RPMI8226 (cell line): ENCODE measurements around the gene ACTN4.
"Not testable (repeated sequence)": the region's sequence is repeated elsewhere in the genome, so short reads cannot be mapped to it uniquely, and the experiment has no call there.

Source experiments
- DNase-seq: peaks from one replicate; pipeline ENCODE4 v3.0.0-alpha.2; 2015

ACTN4 gene

DNA sequence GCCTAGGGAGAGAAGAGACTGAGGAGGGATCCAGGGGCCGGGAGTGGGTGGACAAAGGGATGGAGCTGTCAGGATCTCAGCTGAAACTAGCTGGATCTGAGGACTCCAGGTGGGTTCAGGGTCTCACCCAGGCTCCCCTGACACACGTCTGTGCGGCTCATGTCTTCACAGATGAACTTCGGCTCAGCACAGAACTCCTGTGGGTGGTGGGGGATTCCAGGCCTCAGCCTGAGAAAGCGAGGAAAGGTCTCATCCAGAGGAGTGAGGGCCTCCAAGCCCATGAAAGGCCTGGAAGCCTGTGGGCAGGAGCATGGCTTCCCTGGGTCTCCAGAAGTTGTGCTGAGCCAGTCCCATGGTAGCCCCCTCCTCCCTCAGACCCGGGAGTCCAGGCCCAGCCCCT lies 95.5 kb downstream of the ACTN4 start:
- no peak for DNase-seq

DNA sequence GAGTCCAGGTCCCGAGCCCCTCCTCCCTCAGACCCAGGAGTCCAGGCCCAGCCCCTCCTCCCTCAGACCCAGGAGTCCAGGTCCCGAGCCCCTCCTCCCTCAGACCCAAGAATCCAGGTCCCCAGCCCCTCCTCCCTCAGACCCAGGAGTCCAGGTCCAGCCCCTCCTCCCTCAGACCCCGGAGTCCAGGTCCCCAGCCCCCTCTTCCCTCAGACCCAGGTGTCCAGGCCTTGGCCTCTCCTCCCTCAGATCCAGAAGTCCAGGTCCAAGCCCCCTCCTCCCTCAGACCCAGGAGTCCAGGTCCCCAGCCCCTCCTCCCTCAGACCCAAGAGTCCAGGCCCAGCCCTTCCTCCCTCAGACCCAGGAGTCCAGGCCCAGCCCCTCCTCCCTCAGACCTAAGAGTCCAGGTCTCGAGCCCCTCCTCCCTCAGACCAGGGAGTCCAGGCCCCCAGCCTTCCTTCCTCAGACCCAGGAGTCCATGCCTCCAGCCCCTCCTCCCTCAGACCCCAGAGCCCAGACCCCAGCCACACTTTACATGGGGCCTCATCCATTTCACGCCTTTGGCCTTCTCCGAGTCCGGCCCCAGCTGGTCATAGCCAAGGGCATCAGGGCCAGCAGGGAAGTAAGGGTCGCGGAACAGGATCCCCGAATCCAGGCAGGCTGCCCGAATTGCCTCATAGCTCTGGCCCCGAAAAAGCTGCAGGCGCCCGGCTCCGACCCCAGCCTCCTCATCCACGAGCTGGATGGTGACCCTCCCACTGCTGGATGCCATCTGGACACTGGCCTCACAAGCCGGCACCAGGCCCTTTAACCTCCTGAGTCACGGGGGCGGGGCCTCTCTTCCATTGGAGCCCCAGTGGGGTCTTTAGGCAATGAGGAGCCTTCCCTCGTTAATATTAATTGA lies 96.2 kb downstream of the ACTN4 start:
- no peak for DNase-seq

DNA sequence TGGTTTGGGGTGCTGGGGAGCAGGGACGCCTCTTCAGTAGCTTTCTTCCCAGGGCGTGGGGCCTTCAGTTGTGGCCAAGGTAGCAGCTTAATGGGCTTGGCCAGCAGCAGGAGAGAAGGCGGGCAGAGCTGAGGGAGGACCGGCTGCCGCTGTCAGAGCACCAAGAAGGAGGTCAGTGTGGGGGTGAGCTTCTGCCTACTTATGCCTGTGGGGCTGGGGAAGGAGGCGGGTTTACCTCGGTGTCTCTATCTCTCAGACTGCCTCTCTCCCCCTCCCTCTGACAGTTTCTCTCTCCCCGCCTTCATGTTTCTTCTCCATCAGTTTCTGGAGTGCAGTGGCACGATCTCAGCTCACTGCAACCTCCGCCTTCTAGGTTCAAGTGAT lies 96.8 kb downstream of the ACTN4 start, which contains the start of gene CAPN12:
Gene CAPN12 (minus strand): TSS at position 177 of the 384 bp plus-strand sequence. CDS start 309 bp downstream, outside the sequence.
- no peak for DNase-seq

- DNase-seq, result no peak
These were observed 97.4 kb downstream of the ACTN4 start for GRCh38 chr19:38744874-38745273.

DNA sequence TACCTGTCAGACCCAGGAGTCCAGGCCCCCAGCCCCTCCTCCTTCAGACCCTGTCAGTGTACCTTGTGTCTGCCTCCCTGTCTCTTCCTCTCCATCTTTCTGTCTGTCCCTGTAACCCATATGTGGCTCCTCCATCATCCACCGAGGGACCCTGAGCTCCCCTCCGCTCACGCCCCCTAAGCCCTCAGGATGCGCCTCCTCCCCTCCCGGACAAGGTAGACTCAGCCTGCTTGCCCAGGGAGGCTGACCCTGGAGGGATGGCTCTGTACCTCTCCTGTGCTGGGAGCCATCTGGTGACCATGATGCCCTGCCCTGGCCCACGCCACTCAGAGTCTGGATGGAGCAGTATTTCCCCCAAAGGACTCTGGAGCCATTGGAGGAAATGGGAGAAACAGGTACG lies 97.9 kb downstream of the ACTN4 start:
- DNase-seq, result no peak

DNA sequence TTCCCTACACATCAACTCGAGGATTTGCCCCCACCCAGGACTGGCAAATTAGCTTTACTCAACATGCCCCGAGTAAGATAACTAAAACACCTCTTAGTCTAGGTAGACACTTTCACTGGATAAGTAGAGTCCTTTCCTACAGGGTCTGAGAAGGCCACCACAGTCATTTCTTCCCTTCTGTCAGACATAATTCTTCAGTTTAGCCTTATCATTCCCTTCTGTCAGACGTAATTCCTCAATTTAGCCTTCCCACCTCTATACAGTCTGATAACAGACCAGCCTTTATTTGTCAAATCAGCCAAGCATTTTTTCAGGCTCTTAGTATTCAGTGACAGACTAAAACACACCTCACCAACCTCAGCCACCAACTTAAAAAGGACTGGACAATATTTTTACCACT lies 106.3 kb downstream of the ACTN4 start:
- not testable (repeated sequence) for DNase-seq

- DNase-seq, result not testable (repeated sequence)
These were observed 106.7 kb downstream of the ACTN4 start for GRCh38 chr19:38754196-38754595.

DNA sequence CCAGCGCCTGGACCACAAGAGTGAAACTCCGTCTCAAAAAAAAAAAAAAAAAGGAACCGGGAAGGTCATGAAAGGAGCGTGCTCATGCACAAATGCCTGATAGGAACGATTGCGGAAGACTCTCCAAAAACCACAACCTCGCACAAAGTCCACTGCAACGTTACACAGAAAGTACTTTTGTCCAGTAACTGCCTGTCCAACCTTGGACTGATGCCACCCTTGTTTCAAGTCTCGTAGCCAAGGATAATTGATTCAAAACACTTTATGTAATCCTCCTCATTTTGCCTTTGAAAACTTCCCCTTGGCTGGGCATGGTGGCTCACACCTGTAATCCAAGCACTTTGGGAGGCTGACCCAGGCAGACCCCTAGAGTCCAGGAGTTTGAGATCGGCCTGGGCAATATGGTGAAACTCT lies 112.1 kb downstream of the ACTN4 start:
- DNase-seq, result no peak

DNA sequence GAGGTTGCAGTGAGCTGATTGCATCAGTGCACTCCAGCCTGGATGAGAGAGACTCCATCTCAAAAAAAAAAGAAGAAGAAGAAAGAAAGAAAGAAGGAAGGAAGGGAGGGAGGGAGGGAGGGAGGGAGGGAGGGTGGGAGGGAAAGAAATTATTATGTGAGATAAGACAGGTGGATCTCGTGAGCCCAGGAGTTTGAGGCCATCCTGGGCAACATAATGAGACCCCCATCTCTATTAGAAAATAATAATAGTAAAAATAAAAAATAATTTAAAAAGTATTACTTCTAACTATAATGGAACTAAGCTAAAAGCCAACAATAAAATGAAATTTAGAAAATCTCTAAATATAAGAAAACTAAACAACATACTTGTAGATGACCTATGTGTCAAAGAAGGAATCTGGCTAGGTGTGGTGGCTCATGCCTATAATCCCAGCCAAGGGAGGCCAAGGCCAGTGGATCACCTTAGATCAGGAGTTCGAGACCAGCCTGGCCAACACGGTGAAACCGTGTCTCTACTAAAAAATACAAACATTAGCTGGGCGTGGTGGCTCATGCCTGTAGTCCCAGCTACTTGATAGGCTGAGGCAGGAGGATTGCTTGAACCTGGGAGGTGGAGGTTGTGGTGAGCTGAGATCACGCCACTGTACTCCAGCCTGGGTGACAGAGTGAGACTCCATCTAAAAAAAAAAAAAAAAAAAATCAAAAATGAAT lies 113.5 kb downstream of the ACTN4 start:
- not testable (repeated sequence) for DNase-seq

- DNase-seq, result not testable (repeated sequence)
These were observed 114.5 kb downstream of the ACTN4 start for GRCh38 chr19:38761884-38762389.

DNA sequence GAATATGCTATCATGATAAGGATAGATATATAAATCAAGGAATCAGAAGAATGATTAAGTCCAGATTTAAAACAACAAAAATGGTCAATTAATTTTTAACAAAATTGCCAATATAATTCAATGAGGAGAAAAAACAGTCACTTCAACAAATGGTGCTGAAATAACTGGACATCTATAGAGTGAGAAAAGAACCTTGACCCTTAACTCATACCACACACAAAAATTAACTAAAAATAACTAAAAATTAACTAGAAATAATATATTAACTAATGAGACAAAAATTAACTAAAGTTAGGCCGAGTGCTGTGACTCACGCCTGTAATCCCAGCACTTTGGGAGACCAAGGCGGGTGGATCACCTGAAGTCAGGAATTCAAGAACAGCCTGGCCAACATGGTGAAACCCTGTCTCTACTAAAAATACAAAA lies 116.4 kb downstream of the ACTN4 start:
- DNase-seq, result no peak

DNA sequence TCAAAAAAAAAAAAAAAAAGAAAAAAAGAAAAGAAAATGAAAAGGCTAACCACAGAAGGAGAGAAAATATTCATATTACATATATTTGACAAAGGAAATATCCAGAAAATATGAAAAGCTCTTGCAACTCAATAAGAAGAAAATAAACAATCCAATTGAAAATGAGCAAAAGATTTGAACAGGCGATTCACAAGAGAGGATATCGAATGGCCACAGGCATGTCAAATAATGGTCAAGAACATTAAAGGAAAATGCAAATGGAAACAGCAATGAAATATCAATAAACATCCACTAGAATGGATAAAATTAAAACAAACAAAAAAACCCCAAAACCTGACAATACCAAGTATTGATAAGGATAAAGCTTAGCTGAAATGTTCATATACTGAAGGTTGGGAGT lies 117.8 kb downstream of the ACTN4 start:
- no peak for DNase-seq

- no peak for DNase-seq
These were observed 119.0 kb downstream of the ACTN4 start for GRCh38 chr19:38766276-38767047.

DNA sequence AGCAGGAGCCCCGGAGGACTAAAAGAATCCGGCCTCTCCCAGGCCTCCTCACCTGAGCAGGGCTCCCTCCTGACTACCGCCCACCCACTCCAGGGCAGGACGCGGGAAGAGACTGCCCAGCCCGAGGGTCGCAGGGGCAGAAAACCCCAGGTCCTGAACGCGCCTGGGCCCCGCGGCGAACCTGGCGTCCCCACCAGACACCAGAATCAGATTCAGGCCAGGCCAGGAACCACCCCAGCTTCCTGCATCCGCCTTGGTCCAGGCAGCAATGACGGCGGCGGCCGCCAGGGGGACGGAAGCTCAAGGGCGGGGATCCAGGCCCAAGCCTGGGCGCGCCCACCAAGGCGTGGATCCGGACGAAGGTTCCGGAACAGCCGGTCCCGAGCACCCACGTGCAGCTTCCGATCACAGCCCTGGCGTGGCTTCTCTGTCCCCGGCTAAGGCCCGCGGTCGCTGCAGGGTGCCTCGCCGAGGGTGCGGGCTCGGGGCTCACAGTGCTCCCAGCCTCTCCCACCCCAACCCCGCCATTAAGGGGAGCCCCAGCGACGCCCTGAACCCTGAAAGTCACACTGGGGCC lies 122.3 kb downstream of the ACTN4 start:
- DNase-seq, result peak; percentile 43

- DNase-seq, result not testable (repeated sequence)
These were observed 122.9 kb downstream of the ACTN4 start for GRCh38 chr19:38770228-38770948.

- DNase-seq, result not testable (repeated sequence)
These were observed 123.5 kb downstream of the ACTN4 start for GRCh38 chr19:38770949-38771275.

DNA sequence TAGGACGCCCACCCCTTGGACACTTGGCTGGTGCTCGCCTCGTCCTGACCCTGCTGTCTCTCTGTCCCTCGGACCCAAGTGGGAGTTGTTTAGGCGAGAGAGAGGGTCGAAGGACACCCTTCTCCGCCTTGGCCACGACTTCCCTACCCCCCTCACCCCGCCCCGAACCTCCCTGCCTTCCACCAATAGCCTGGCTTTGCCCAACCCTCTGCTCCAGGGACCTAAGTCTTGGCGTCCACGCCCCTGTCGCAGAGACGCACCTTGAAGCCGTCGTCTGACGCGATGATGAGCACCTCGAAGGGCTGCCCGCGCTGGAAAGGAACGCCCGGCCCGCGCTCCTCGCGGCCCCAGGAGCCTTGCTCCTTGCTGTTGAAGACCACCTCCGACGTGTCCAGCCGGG lies 124.1 kb downstream of the ACTN4 start:
- DNase-seq, result not testable (repeated sequence)

GRCh38 chr19:38773469-38774177 lies 126.2 kb downstream of the ACTN4 start, which contains the start of gene LGALS7:
Gene LGALS7 (minus strand): TSS chr19:38773517. CDS start chr19:38773492, 25 bp downstream.
- no peak for DNase-seq

GRCh38 chr19:38774181-38774950 lies 126.9 kb downstream of the ACTN4 start:
- no peak for DNase-seq

DNA sequence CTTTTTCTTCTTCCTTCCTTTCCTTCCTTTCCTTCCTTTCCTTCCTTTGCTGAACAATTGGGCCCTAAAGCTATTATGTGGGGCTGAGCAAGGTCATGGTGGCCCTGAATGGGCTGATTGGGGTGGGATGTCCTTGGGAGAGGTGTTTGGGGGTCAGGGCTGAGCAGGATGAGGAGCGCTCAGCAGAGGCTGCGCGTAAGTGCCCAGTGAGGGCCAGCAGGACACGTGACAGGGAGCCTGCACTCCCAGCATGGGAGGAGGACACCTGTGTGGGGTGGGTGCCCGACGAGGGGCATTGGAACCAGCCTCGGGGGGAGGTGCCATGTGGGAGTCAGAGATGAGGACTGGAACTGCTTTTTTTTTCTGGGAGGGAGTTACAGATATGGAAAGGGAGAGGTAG lies 131.3 kb downstream of the ACTN4 start:
- no peak for DNase-seq
